HG03039 (cell line): ENCODE data around the gene RGS12.

Source experiments
- ATAC-seq: cut with Tn5 transposase; IDR thresholded peaks from one replicate; pipeline ENCODE4 v1.9.1; 2021; ENCODE audit warnings: mild to moderate bottlenecking, moderate library complexity; ENCODE audit not compliant: unreplicated experiment

Gene RGS12

GRCh38 chr4:3324093-3324815, 31.4 kb downstream of the RGS12 start:
- ATAC-seq = no peak

DNA sequence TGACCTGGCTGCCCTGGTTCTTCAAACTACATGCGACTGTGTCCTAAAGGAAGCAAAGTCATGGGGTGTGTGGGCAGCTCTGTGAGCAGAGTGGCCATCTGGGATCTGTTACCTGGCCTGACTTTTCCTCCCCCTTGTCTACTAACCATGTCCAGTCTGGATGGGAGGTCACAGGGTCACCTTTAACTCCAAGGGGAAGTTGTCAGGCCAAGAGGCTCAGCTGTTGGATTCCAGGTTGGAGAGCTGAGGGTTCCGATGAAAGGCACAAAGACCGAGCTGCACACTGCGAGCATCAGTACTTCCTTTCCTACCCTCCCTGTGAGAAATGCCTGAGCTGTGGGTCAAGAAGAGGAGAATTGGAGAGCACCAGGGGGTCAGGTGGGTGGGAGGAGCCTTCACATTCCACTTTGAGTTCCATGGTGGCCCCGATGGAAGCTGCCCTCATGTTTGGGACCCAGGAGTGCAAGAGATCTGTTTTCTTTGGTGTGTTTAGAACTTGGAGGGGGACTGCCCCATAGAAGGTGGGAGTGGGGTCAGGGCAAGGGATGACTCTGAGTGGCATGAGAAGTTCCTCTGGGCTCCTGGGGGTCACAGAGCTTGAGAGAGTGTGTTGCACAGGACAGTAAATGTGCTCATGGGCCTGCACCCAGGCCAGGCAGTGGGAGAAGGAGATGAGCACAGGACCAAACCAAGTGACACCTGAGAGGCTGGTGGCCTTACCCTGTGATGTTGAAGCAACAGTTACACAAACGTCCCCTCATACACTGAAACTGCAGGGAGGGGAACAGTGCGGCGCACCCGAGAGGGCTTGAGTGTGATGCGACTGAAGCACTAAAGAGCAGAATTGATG, 36.2 kb downstream of the RGS12 start:
- no peak for ATAC-seq

DNA sequence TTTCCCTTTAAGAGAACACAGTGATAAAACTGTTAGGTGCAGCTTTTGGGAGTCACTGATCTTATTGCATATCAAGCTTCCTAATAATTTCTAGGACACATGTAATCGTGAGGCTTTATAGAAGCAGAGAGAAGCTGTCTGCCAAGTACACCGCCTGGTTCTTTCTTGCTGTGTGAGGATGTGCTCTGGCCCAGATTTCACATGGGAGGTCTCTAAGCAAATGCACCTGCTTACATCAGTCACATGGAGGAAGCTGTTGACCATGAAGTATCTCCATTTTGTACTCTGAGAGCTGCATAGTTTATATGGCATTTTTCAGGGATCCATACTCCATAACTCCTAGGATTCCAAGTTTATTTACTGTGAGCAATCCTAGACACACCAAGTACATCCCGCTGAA, 37.1 kb downstream of the RGS12 start:
- no peak for ATAC-seq

- no peak for ATAC-seq
These were observed 37.9 kb downstream of the RGS12 start for GRCh38 chr4:3330707-3331106.

GRCh38 chr4:3331511-3332394, 38.9 kb downstream of the RGS12 start:
- ATAC-seq = no peak

- no peak for ATAC-seq
These were observed 39.7 kb downstream of the RGS12 start for GRCh38 chr4:3332498-3332897.

GRCh38 chr4:3334316-3334715, 41.5 kb downstream of the RGS12 start:
- ATAC-seq = no peak

DNA sequence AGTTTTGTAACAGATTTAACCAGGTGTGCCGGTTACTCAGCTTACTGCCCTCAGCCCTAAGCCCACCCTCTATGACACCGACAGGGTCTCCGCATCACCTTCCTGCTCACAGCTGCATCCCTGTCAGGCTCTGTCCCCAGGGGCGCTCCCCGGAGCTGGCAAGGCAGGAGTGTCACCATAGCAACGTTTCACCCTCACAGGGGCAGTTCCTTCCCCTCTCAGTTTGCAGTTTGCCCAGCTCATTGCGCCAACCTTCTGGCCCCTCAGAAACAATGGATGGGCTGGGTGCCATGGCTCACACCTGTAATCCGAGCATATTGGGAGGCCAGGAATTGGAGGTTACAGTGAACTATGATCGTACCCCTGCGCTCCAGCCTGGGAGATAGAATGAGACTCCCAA, 42.6 kb downstream of the RGS12 start:
- no peak for ATAC-seq

- no peak for ATAC-seq
These were observed 43.2 kb downstream of the RGS12 start for GRCh38 chr4:3335982-3336381.

GRCh38 chr4:3336382-3337356, 43.8 kb downstream of the RGS12 start:
- no peak for ATAC-seq

GRCh38 chr4:3337357-3337732, 44.5 kb downstream of the RGS12 start:
- ATAC-seq = no peak

DNA sequence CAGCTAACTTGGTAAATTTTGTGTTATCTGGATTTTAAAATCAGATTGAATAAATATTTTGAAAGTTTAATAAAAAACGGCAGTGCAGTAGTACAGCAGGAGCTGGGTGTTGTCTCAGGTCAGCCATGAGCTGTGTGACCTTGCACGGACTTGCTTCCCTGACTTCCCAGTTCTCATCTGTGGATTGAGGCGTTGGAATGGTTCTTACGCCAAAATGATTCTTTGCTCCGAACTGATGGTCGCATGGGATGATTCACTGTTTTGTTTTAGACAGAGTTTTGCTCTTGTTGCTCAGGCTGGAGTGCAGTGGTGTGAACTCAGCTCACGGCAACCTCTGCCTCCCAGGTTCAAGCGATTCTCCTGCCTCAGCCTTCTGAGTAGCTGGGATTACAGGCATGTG, 45.0 kb downstream of the RGS12 start:
- no peak for ATAC-seq

- no peak for ATAC-seq
These were observed 45.6 kb downstream of the RGS12 start for GRCh38 chr4:3338321-3338838.

DNA sequence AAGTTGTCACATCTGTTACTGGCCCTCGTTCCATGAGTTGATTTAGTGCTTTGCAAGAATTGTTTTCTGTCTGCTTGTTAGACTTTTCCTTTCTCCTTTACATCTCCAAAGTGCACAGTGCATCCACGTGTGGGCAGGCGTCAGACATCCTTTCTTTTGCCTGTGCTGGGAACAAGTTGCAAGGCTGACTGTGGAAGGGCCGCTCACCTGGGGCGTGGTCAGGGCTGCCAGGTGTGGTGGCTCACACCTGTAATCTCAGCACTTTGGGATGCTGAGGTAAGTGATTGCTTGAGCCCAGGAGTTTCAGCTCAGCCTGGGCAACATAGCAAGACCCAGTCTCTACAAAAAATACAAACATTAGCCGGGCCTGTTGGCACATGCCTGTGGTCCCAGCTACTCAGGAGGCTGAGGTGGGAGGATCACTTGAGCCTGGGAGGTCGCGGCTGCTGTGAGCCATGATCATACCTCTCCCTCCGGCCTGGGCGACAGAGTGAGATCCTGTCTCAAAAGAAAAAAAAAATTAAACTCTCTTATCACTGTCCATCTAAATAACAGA, 46.2 kb downstream of the RGS12 start:
- no peak for ATAC-seq

GRCh38 chr4:3339577-3339976, 46.8 kb downstream of the RGS12 start:
- ATAC-seq = no peak

GRCh38 chr4:3340038-3340699, 47.3 kb downstream of the RGS12 start:
- no peak for ATAC-seq

DNA sequence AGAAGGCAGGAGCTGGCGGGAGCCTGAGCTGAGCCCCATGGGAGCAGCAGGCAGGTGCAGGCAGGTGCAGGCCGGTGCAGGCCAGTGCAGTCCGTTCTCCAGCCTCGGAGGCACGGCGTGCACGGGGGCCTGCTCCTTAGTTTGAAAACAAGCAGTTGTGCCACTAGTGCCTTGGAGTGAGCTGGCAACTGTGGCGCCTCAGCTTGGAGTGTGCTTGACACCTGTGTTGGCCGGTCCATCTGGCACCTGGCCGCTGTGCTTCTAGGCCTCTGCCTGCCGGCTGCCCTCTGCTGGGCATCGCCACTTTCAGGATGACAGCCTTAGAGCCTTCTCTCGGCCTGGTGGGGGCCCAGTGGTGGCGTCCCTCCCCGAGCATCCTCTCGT, 47.9 kb downstream of the RGS12 start:
- no peak for ATAC-seq

GRCh38 chr4:3341760-3342159, 48.9 kb downstream of the RGS12 start:
- no peak for ATAC-seq

DNA sequence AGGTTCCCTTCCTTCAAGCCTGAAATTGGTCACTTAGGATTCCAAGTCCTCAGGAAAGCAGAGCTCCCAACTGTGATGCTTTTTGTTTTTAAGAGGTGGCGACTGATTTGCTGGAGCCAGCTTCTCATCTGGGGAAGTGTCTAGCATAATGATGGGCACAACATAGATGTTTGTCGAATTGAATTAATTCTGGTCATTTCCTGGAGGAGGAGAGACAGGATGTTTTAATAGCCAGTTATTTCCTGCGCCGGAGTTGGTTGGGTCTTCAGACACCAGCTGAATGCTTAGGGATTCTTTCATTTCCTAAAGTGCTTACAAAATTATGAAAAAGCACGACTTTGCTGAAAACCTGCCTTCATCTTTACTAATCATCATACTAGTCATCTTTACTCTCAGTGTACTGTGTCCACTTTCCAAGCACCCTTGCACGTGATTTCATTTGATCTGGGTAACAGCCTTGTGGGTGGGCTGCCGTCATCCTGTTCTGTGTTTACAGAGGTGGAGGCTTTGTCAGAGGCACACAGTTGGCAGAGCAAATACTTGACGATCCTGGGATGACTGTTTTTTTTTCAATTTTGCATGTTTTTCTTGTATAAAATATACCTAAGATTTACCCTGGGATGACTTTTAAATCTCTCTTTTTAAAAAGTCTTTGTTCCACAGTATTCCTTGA, 49.5 kb downstream of the RGS12 start:
- no peak for ATAC-seq
